Tibial artery (tissue), 4 donors: ENCODE data around the gene COL6A3.
A peak's percentile ranks its signal among the peaks of the same experiment; 100 is the strongest.

Experiments used
- DNase-seq, 2 donors: peaks; one replicate each; pipeline ENCODE4 v3.0.0-alpha.2; 2019
- H3K27ac ChIP-seq, 2 donors: fragments of 200-600 bp; sonication (generic) in 1 of 2; 1 replicate in 1 of 2; 2 replicates in 1 of 2; pipeline ENCODE4 v1.5.1; 2018 to 2019; ENCODE audit warnings: mild to moderate bottlenecking in 1 of 2
- H3K27me3 ChIP-seq, 2 donors: fragments of 200-600 bp; sonication (generic) in 1 of 2; one replicate each; pipeline versions ENCODE4 v1.5.1 to v1.6.0; 2016 to 2019
- H3K36me3 ChIP-seq, 3 donors: fragments of 200-600 bp; sonication (generic) in 2 of 3; one replicate each; pipeline ENCODE4 v1.5.1; 2016 to 2019; ENCODE audit warnings: mild to moderate bottlenecking in 2 of 3
- H3K4me1 ChIP-seq, 4 donors: fragments of 200-600 bp; sonication (generic) in 2 of 4; 1 replicate in 3 of 4; 2 replicates in 1 of 4; pipeline ENCODE4 v1.5.1; 2016 to 2019
- H3K4me3 ChIP-seq, 2 donors: fragments of 200-600 bp; sonication (generic) in 1 of 2; 1 replicate in 1 of 2; 2 replicates in 1 of 2; pipeline ENCODE4 v1.5.1; 2018 to 2019; ENCODE audit warnings: mild to moderate bottlenecking in 2 of 2
- H3K9me3 ChIP-seq, 3 donors: fragments of 200-600 bp; sonication (generic) in 1 of 3; one replicate each; pipeline ENCODE4 v1.5.1; 2016 to 2019
- intact Hi-C: fragments of 100-400 bp; cut with DNase I; formaldehyde crosslinking; loops from one replicate; pipeline ENCODE4 v1.15.0; 2023; ENCODE audit warnings: low total_unique reads
- TF ChIP-seq, protein P1 (sequence below), 2 experiments: fragments of 200-600 bp in 1 of 2; fragments of 450-650 bp in 1 of 2; IDR thresholded peaks; one replicate each; pipeline ENCODE4 v1.5.1; 2017 to 2019; ENCODE audit warnings: antibody characterized with exemption in 2 of 2, mild to moderate bottlenecking in 1 of 2, moderate library complexity in 1 of 2

COL6A3 gene

DNA sequence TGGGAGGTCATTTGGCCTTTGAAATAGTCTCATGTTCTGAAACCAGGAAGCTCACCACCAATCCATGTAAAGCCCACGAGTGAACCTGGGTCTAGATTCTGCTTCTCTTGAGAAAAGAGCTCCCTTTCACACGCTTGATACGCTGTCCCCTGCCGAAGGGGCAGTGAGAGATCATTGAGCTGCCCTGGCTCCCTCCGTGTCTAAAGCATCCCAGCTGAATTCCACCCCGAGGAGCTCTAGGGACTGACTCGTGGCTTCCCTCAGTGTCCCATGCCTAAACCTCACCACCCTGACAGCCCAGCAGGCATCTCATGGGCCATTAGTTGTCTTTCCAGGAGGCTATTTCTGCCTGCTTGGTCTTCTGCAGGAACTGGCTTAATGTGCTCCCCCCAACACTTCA lies 68.6 kb downstream of the COL6A3 start:
- Histone ChIP-seq H3K9me3 (no peaks in the 10 kb centered on the region), H3K36me3 (peaks cover 52 to 83% (median 63%) of the 10 kb centered on the region in 3 donors), H3K4me1 (no peaks in the 10 kb centered on the region), H3K27me3 (no peaks in the 10 kb centered on the region), H3K27ac (peak overlapping the region in 1 of 2 donors; percentile 7), H3K4me3 (no peak overlapping the region)
- TF ChIP-seq, protein P1, sequence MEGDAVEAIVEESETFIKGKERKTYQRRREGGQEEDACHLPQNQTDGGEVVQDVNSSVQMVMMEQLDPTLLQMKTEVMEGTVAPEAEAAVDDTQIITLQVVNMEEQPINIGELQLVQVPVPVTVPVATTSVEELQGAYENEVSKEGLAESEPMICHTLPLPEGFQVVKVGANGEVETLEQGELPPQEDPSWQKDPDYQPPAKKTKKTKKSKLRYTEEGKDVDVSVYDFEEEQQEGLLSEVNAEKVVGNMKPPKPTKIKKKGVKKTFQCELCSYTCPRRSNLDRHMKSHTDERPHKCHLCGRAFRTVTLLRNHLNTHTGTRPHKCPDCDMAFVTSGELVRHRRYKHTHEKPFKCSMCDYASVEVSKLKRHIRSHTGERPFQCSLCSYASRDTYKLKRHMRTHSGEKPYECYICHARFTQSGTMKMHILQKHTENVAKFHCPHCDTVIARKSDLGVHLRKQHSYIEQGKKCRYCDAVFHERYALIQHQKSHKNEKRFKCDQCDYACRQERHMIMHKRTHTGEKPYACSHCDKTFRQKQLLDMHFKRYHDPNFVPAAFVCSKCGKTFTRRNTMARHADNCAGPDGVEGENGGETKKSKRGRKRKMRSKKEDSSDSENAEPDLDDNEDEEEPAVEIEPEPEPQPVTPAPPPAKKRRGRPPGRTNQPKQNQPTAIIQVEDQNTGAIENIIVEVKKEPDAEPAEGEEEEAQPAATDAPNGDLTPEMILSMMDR (IDR thresholded peaks at IDR 0.05): no peak
- intact Hi-C loops: no loop called here
- no peak for DNase-seq

DNA sequence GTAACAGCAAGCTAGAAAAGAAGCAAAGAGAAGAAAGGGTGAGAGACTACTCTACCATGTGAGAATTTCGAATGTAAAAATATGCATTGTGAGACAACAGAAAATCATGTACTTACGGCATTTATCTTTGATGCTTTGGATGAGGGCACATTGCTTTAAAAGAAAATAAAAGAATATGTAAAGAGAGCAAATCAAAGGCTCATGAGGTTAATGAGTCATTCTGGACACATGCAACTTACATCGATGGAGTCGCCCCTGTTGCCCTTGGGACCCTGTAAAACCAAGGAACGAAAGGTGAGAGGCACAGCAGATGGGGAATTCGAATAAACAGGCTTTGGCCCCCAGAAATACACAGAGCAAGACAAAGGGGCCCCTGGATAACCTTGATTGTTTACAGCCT lies 69.0 kb downstream of the COL6A3 start:
- Histone ChIP-seq H3K36me3 (peaks cover 52 to 83% (median 63%) of the 10 kb centered on the region in 3 donors), H3K9me3 (no peaks in the 10 kb centered on the region), H3K27ac (peak overlapping the region in 1 of 2 donors; percentile 7), H3K4me1 (no peaks in the 10 kb centered on the region), H3K27me3 (no peaks in the 10 kb centered on the region), H3K4me3 (no peak overlapping the region)
- TF ChIP-seq, protein P1 (IDR thresholded peaks at IDR 0.05): no peak
- DNase-seq: no peak
- intact Hi-C loops: no loop called here

DNA sequence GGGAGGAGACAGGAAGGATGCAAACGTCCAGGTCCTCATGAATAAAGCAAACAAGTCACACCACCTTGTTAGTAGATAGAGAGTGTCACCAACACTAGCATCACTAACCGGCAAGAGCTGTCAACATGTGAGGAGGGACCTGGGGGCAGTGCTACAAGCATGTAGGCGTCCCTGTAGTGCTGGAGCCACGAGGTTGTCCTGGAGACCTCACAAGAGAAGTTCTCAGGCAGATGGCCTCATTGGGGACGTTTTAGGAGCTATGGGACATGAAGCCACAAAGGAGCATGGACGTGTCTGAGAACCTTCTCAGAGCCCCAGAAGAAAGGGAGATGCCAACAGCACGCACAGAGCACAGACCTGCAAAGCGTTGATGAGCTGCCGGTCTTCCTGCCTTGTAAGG lies 70.0 kb downstream of the COL6A3 start:
- TF ChIP-seq, protein P1 (IDR thresholded peaks at IDR 0.05): no peak
- intact Hi-C loops: no loop called here
- Histone ChIP-seq H3K4me1 (no peaks in the 10 kb centered on the region), H3K27me3 (no peaks in the 10 kb centered on the region), H3K4me3 (no peak overlapping the region), H3K9me3 (no peaks in the 10 kb centered on the region), H3K27ac (no peak overlapping the region), H3K36me3 (peaks cover 61 to 86% (median 65%) of the 10 kb centered on the region in 3 donors)
- DNase-seq: no peak

DNA sequence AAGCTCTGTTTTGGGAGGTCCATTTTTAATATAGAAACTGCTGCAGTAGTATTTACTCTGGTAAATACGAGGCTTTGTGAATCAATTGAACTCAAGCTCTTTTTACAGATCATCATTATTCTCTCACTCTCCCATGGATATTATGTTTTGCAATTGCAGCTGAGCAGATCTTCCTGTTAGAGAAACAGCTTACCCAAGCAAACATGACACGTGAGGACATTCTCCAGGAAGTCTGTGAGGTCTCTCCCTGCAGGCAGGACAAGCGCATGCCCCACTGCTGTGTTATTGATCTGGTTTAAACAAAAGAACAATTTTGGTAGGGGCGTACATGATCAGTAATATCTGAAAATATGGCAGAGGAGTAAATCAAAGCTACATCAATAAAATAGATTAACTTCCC lies 72.1 kb downstream of the COL6A3 start:
- Histone ChIP-seq H3K27me3 (no peaks in the 10 kb centered on the region), H3K4me3 (no peak overlapping the region), H3K27ac (peak overlapping the region in 1 of 2 donors; percentile 3), H3K9me3 (no peaks in the 10 kb centered on the region), H3K36me3 (peaks cover 59 to 79% (median 65%) of the 10 kb centered on the region in 3 donors), H3K4me1 (no peaks in the 10 kb centered on the region)
- intact Hi-C loops: no loop called here
- DNase-seq: peak in 1 of 2 donors; percentile 30
- TF ChIP-seq, protein P1 (IDR thresholded peaks at IDR 0.05): no peak

DNA sequence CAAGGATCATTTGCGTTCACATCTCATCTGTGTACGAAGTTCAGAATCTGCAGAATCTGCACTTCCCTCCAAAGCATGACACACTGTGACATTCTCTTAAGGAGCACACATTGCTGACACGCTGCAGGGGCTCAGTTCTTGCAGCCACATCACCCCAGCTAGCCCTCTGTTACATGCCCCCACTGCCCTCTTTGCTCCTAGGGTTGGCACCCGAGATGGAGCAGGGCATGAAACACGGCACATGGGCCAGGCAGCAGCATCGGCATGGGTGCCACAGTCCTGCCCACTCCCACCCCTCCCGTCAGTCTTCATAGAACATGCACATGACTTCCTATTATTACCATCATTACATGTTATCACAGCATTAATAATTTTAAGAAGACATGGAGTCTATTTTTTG lies 76.4 kb downstream of the COL6A3 start:
- H3K4me1 ChIP-seq: no peaks in the 10 kb centered on the region
- DNase-seq: no peak
- no peak overlapping the region for H3K27ac ChIP-seq
- intact Hi-C loops: loop anchor here (5.0 kb wide), 1 partner anchor 655 kb away; no protein-coding TSS in a partner anchor
- H3K9me3 ChIP-seq: no peaks in the 10 kb centered on the region
- H3K4me3 ChIP-seq: no peak overlapping the region
- TF ChIP-seq, protein P1 (IDR thresholded peaks at IDR 0.05): no peak
- H3K27me3 ChIP-seq: no peaks in the 10 kb centered on the region
- peaks cover 63 to 76% (median 75%) of the 10 kb centered on the region in 3 donors for H3K36me3 ChIP-seq

DNA sequence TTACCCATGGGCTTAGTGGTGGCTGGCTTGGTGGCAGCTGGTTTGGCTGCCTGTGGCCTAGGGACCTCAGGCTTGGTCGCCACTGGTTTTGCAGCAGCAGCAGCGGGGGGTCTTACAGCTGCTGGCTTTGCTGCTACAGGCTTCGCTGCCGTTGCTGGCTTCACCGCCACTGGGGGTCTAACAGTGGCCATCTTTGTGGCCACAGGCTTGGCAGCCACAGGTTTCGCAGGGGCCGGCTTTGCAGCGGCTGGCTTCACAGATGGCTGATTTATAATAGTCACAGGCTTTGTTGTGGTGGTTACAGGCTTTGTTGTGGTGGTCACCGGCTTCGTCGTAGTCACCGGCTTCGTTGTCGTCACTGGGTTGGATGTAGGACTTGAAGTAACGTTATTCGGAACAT lies 77.8 kb downstream of the COL6A3 start:
- no peak for DNase-seq
- TF ChIP-seq, protein P1 (IDR thresholded peaks at IDR 0.05): no peak
- H3K36me3 ChIP-seq: peaks cover 63 to 76% (median 65%) of the 10 kb centered on the region in 3 donors
- no peaks in the 10 kb centered on the region for H3K27me3 ChIP-seq
- H3K9me3 ChIP-seq: no peaks in the 10 kb centered on the region
- no peak overlapping the region for H3K4me3 ChIP-seq
- no peak overlapping the region for H3K27ac ChIP-seq
- intact Hi-C loops: loop anchor here (5.0 kb wide), 1 partner anchor 654 kb away; no protein-coding TSS in a partner anchor
- no peaks in the 10 kb centered on the region for H3K4me1 ChIP-seq
